Measurements from ENCODE around the gene MISP3.
"Not testable (repeated sequence)": the region's sequence is repeated elsewhere in the genome, so short reads cannot be mapped to it uniquely, and the experiment has no call there.

Gene MISP3

DNA sequence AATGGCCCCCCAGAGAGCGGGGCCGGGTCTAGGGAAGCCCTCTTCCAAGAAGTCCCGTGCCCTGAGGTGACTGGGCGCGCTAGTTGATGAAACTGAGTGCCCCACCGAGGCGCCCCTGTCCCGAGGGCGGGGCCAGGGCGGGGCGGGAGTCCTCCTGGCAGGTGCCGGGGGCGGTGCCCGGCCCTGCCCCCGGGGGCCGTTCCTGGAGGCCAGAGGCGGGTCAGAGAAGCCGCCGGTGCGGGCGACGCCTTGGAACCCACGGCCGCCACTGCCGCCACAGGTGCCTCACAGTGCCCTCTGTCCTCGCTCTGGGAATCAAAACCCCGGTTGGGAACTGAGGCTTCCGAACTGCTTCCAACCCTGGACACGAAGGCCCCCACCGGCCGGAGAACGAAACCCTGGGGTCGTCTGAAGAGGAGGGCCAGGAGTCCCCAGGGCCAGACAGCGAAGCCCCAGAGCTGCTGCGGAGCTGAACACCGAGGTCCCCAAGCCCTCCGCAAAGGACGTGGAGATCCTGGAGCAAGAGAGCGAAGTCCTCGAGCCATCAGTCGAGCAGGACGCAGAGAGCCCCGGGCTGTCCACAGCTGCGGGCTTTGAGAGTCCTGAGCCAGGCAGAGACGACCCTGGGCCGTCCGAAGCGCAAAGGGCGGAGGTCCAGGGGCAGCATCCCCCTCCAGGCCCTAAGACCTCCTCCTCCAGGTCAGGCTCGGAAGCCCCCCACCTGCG, at the start of gene MISP3:
Gene MISP3 (plus strand): TSS at position 252 of the 726 bp plus-strand sequence. CDS start 524 bp downstream, outside the sequence.
- no peak for DNase-seq (ENCODE audit: low spot score)

DNA sequence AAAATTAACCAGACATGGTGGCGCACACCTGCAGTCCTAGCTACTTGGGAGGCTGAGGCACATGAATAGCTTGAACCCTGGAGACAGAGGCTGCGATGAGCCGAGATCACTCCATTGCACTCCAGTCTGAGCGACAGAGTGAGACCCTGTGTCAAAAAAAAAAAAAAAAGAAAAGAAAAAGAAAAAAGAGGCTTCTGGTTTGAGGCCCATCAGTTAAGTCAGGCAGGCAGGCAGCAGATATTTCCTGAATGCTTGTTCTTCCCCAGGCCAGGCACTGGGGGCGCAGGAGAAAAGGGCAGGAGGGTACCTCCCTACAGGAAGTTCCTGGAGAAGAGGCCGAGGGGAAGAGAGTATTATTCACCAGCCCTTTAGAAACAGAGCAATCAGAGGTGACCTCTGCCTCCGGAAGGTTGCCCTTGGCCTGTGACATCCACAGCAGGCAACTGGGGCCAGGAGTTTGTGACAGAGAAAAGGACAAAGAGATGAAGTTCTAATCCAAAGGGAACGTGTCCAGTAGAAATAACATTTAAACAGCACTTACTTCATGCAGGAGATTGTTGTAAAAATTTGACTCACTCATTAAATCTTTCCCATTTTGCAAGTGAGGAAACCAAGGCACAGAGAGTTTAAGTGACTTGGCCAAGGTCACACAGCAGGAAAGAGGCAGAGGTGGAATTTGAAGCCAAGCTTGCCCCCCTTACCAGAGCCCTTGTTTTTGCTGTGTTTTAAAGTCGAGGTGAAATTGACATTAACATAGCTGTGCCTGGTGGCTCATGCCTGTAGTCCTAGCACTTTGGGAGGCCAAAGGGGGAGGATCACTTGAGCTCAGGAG, 49.0 kb upstream of the MISP3 start:
- DNase-seq (ENCODE audit: low spot score): peak; percentile 38

DNA sequence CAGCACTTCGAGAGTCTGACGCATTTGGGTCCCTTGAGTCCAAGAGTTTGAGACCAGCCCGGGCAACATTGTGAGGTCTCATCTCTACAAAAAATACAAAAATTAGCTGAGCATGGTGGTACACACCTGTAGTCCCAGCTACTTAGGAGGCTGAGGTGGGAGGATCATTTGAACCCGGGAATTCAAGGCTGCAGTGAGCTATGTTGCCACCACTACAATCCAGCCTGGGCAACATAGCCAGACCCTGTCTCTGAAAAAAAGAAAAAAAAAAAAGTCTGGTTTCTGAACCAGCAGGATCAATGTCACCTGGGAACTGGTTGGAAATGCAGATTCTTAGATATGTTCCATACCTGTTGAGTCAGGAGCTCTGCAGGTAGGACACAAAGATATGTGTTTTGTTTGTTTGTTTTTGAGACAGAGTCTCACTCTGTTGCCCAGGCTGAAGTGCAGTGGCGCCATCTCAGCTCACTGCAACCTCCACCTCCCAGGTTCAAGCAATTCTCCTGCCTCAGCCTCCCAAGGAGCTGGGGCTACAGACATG, 45.9 kb upstream of the MISP3 start:
- DNase-seq (ENCODE audit: low spot score): not testable (repeated sequence)

DNA sequence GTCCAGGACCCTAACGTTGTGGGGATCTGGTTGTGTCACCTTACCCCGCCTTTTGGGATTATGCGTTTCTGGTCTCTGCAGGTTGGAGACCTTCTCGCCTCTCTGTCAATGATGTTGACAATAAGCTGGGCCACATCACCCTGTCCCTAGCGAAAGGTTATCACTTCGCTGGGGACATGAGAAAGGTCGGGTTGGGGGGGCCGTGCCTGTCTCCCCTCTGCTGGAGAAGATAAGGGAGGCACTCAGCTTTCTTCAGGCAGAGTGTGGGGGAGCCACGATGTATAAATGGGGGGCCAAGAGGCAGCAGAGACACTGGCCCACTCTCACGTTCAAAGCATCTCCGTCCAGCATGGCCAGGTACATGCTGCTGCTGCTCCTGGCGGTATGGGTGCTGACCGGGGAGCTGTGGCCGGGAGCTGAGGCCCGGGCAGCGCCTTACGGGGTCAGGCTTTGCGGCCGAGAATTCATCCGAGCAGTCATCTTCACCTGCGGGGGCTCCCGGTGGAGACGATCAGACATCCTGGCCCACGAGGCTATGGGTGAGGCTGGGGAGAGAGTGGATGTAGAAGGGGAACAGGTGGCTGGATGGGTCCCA, 44.6 kb upstream of the MISP3 start, which contains the start of gene RLN3:
Gene RLN3 (plus strand): TSS at position 293 of the 595 bp plus-strand sequence. CDS start 57 bp downstream, at position 350.
- DNase-seq (ENCODE audit: low spot score): no peak

DNA sequence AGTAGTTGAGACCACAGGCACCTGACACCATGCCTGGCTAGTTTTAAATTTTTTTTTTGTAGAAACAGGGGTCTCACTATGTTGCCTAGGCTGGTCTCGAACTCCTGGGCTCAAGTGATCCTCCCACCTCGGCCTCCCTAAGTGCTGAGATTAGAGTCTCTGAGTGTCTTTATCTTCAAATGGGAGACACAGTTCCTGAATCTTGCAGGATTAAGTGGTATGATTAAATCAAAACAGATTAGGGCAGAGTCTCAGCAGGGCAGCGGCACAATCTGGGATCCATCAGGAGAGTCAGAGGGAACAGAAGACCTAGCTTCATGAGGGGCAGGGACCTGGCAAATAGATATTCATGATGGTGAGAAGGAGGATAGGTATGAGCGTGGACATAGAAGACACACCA, 43.7 kb upstream of the MISP3 start:
- DNase-seq (ENCODE audit: low spot score): no peak

DNA sequence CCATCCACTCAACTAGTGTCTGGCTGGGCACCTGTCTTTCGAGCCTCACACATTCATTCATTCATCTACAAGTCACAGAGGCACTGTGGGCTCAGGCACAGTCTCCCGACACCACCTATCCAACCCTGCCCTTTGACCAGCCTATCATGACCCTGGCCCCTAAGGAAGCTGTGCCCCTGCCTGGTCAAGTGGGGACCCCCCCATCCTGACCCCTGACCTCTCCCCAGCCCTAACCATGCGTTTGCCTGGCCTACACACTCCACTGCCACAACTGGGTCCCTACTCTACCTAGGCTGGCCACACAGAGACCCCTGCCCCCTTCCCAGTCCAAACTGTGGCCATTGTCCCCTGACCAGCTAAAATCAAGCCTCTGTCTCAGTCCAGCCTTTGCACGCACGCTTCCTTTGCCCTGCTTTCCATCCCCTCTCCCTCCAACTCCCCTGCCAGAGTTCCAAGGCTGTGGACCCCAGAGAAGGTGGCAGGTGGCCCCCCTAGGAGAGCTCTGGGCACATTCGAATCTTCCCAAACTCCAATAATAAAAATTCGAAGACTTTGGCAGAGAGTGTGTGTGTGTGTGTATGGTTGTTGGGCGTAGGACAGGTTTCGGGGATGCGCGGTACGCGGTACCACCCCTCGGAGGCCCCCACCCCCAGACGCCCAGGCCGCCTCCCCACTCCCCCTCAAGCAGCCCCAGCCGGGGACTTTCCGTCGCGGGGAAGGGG, 41.4 kb upstream of the MISP3 start:
- DNase-seq (ENCODE audit: low spot score): no peak

DNA sequence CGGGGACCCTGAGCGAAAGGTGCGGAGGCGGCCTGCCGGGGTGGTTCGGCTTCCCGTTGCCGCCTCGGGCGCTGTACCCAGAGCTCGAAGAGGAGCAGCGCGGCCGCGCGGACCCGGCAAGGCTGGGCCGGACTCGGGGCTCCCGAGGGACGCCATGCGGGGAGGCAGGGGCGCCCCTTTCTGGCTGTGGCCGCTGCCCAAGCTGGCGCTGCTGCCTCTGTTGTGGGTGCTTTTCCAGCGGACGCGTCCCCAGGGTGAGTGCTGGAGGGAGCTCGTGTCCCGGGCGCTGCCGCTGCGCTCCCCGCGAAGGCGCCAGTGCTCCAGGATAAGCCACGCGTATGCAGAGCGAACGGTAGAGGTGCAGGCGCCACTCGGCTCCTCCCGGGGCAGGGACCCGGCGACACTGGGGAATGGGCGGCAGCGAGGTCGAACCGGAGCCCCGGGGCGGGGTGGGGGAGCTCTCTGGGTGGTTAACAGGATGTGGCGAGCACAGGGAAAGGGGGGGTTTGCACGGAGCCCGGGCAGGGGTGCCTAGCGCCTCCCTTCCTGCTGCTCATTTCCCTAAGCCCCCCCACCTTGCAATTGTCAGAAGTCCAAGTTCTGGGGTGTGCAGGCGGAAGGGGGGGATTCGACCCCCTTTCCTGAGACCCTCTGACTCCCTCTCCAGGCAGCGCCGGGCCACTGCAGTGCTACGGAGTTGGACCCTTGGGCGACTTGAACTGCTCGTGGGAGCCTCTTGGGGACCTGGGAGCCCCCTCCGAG, 40.7 kb upstream of the MISP3 start, which contains the start of gene IL27RA:
Gene IL27RA (plus strand): TSS at position 44 of the 762 bp plus-strand sequence. CDS start 111 bp downstream, at position 155.
- peak; percentile 11 for DNase-seq (ENCODE audit: low spot score)

DNA sequence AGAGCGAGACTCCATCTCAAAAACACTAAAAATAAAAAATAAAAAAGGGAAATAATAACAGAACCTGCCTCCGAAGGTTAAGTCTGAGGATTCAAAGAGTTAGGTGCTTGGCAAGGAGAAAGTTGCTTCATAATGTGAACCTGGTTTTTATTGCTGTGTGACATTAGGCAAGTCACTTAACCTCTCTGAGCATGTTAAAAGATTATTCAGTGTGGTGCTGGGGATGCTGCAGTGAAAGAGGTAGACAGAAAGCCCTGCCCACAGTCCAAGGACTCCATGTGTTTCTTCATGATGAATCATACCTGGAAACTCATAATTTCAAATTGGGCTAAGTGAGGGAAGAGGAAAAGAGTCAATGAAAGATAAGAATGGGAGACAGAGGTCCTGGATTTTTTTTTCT, 38.6 kb upstream of the MISP3 start:
- DNase-seq (ENCODE audit: low spot score): no peak

DNA sequence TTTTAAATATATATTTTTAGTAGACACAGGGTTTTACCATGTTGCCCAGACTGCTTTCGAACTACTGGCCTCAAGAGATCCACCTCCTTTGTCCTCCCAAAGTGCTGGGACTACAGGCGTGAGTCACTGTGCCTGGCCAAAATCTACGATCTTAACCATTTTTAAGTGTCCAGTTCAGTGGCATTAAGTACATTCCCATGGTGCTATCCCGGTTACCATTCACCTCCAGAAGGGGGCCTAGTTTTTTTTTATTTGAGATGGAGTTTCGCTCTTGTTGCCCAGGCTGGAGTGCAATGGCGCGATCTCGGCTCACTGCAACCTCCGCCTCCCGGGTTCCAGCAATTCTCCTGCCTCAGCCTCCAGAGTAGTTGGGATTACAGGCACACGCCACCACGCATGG, 37.4 kb upstream of the MISP3 start:
- not testable (repeated sequence) for DNase-seq (ENCODE audit: low spot score)

DNA sequence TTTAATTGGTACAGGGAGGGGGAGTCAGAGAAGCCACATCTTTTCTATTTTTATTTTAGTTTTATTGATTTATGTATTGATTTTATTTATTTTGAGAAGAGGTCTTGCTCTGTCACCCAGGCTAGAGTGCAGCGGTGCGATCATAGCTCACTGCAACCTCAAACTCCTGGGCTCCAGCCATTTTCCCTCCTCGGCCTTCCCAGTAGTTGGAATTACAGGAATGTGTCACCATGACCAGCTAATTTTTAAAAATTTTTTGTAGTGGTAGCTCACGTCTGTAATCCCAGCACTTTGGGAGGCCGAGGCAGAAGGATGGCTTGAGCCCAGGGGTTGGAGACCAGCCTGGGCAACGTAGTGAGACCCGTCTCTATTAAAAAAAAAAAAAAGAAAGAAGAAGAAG, 36.9 kb upstream of the MISP3 start:
- DNase-seq (ENCODE audit: low spot score): no peak

DNA sequence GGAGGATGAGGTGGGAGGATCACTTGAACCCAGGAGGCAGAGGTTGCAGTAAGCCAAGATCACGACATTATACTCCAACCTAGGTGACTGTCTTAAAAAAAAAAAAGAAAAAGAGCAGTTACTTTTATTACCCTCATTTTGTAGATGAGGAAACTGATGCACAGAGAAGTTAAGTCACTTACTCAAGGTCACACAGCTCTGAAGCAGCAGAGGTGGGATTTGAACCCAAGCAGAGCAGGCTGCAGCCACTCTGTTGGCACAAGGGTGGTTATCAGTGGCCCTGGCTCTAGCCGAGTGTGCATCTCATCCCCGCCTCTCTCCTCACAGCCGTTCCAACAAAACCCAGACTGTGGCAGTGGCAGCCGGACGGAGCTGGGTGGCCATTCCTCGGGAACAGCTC, 33.4 kb upstream of the MISP3 start:
- no peak for DNase-seq (ENCODE audit: low spot score)

DNA sequence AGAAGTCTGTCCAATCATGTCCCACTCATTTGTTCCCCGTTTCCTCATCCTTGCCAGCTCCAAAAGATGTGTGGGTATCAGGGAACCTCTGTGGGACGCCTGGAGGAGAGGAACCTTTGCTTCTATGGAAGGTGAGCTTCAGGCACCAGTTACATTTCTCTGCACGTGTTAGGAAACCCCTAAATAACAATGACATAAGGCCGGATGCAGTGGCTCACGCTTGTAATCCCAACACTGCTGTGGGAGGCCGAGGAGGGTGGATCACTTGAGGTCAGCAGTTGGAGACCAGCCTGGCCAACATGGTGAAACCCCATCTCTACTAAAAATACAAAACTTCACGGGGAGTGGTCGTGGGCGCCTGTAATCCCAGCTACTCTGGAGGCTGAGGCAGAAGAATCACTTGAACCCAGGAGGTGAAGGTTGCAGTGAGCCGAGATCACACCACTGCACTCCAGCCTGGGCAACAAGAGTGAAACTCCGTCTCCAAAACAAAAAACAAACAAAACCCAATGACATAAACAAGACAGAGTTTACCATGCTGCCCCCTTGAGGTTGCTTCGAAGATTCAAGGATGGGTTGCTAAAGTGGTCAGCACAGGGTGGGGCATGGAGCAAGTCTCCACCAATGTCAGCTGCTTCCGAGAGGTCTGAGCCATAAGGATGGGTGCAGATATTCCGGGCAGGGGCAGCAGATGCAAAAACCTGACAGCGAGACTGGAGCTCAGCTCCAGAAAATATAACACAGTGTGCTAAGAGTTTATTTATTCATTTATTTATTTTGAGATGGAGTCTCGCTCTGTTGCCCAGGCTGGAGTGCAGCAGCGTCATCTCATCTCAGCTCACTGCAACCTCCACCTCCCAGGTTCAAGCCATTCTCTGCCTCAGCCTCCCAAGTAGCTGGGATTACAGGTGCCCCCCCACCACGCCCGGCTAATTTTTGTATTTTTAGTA, 29.7 kb upstream of the MISP3 start:
- peak; percentile 78 for DNase-seq (ENCODE audit: low spot score)

DNA sequence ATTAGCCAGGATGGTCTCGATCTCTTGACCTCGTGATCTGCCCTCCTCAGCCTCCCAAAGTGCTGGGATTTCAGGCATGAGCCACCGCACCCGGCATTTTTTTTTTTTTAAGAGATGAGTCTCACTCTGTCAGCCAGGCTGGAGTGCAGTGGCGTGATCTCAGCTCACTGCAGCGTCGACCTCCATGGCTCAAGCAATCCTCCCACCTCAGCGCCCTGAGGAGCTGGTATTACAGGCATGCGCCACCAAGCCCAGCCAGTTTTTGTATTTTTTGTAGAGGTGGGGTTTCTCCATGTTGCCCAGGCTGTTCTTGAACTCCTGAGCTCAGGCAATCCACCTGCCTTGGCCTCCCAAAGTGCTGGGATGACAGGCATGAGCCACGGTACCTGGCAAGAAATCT, 24.7 kb upstream of the MISP3 start:
- DNase-seq (ENCODE audit: low spot score): not testable (repeated sequence)

DNA sequence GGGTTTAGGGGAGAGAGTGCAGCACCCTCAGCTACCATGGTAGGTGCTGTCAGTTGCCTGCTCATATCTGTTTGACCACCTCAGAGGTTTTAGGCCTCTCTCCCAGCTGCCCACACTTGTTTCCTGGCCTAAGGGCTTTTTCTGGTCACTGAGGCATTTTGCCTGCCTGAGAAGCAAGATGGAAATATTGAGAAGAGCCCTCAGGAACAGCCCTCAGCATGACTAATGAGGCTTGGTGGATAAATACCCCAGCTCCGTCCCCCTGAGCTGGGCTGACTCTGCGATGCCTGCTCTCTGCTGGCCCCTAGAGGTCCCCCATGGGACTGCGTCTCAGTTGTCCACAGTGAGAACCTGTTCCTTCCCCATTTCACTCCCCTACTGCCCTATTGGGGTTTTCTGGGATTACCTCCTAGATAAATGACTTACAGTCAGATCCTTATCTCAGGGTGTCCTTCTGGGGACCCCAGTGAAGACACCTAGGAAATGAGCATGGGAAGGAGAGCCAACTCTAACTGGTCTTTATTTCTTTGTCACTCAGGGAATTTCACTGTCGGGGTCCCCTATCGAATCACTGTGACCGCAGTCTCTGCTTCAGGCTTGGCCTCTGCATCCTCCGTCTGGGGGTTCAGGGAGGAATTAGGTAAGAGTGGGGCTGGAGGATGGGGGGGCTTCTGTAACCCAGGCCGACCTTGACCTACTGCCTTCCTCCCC, 24.0 kb upstream of the MISP3 start:
- DNase-seq (ENCODE audit: low spot score): peak; percentile 69

DNA sequence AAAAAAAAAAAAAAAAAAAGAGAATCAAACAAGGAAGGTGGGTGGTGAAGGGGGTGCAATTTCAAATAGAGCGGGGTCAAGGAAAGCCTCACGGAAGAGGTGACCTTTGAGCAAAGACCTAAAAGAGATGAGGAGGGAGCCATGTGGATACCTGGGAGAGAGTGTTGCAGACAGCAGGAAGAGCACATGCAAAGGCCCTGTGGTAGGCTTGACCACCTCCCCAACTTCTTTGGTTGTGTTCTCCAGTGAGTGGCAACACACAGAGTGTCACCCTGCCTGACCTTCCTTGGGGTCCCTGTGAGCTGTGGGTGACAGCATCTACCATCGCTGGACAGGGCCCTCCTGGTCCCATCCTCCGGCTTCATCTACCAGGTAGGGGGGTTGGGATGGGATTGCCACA, 22.1 kb upstream of the MISP3 start:
- DNase-seq (ENCODE audit: low spot score): no peak

DNA sequence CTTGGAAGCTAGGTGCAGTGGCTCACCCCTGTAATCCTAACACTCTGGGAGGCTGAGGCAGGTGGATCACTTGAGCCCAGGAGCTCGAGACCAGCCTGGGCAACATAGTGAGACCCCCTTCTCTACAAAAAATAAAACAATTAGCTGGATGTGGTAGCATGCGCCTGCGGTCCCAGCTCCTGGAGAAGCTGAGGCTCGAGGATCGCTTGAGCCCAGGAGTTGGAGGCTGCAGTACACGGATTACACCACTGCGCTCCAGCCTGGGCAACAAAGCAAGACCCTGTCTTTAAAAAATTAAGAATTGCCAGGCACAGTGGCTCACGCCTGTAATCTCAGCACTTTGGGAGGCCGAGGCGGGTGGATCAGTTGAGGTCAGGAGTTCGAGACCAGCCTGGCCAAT, 21.6 kb upstream of the MISP3 start:
- not testable (repeated sequence) for DNase-seq (ENCODE audit: low spot score)

DNA sequence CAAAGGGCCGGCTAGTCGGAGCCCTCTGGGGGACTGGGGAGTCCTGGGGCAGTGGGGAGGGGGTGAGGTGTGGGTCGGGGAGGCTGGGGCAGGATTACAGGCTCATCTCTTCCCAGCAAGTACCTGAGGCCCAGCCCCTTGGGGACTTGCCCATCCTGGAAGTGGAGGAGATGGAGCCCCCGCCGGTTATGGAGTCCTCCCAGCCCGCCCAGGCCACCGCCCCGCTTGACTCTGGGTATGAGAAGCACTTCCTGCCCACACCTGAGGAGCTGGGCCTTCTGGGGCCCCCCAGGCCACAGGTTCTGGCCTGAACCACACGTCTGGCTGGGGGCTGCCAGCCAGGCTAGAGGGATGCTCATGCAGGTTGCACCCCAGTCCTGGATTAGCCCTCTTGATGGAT, 20.6 kb upstream of the MISP3 start:
- no peak for DNase-seq (ENCODE audit: low spot score)

DNA sequence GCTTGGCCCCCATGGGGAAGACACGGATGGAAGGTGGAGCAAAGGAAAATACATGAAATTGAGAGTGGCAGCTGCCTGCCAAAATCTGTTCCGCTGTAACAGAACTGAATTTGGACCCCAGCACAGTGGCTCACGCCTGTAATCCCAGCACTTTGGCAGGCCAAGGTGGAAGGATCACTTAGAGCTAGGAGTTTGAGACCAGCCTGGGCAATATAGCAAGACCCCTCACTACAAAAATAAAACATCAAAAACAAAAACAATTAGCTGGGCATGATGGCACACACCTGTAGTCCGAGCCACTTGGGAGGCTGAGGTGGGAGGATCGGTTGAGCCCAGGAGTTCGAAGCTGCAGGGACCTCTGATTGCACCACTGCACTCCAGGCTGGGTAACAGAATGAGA, 20.1 kb upstream of the MISP3 start:
- no peak for DNase-seq (ENCODE audit: low spot score)

DNA sequence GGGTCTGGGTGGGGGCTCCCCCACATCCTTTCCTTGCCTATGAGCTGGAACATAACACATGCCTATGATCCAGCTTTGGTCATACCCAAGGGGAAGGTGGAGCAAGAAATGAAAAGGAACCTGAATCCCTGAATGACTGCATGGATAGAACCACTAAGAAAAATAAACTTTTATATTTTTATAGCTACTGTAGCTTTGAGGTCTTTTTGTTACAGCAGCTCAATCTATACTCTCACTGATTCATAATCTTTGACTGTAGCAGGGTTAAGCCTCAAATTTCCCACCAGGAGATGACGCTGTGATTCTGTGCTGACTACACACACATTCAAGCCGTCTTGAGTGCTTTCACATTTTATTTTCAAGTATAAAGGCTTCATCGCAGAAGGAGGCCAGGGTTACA, 19.6 kb upstream of the MISP3 start:
- DNase-seq (ENCODE audit: low spot score): no peak

Data from hematopoietic multipotent progenitor cell treated with erythropoietin and hydrocortisone succinate and interleukin-3 and kit ligand, for 15 days (in vitro differentiated cells).